ENCODE data around the gene CABP7. TPM values are rescaled to one million over a fixed set of nuclear protein-coding genes. Genes with fewer than 3 reads are reported as not detected.

Gene CABP7
- total RNA-seq, 1 donor from 2014 or later = 0.12 TPM

GRCh38 chr22:29697853-29698598 lies 21.8 kb upstream of the CABP7 start:
- H3K27me3 Mint-ChIP-seq = peaks cover 4% of the 10 kb centered on the region
- no peak for TF ChIP-seq CTCF (IDR thresholded peaks at IDR 0.05; ENCODE audit: unreplicated experiment)
- H3K4me3 Mint-ChIP-seq (ENCODE audit: low read depth) = no peak overlapping the region

GRCh38 chr22:29700206-29700899 lies 19.4 kb upstream of the CABP7 start:
- Mint-ChIP-seq H3K36me3 (ENCODE audit: insufficient read depth) (no peaks in the 10 kb centered on the region), H3K27ac (peak overlapping the region; percentile 20), H3K27me3 (peaks cover 11% of the 10 kb centered on the region), H3K9me3 (ENCODE audit: low read depth) (no peaks in the 10 kb centered on the region), H3K4me3 (ENCODE audit: low read depth) (no peak overlapping the region), H3K4me1 (ENCODE audit: low read depth) (peaks cover 21% of the 10 kb centered on the region)
- TF ChIP-seq CTCF (IDR thresholded peaks at IDR 0.05; ENCODE audit: unreplicated experiment) = no peak
- DNase-seq (ENCODE audit: low spot score, unreplicated experiment) = no peak

More at GRCh38 chr22:29697853-29698598, 21.8 kb upstream of the CABP7 start:
- H3K36me3 Mint-ChIP-seq (ENCODE audit: insufficient read depth) = peaks cover 1% of the 10 kb centered on the region
- DNase-seq (ENCODE audit: low spot score, unreplicated experiment) = no peak
- H3K4me1 Mint-ChIP-seq (ENCODE audit: low read depth) = peaks cover 13% of the 10 kb centered on the region
- H3K27ac Mint-ChIP-seq = peak overlapping the region; percentile 74
- no peaks in the 10 kb centered on the region for H3K9me3 Mint-ChIP-seq (ENCODE audit: low read depth)

DNA sequence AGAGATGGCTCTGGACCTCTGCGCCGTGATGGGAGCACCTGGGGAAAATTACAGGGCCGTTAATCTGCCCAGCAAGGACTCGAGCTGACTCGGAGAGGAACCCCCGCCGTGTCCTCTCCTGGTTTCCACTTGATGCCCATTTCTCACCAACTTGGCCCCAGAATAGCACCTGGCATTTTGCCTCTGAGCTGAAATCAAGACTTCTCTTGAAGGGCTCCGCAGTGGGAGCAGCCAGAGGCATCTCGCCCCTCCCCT lies 19.0 kb upstream of the CABP7 start:
- Mint-ChIP-seq H3K9me3 (ENCODE audit: low read depth) (no peaks in the 10 kb centered on the region), H3K27me3 (peaks cover 11% of the 10 kb centered on the region), H3K4me3 (ENCODE audit: low read depth) (no peak overlapping the region), H3K36me3 (ENCODE audit: insufficient read depth) (no peaks in the 10 kb centered on the region), H3K27ac (peak overlapping the region; percentile 20), H3K4me1 (ENCODE audit: low read depth) (peaks cover 21% of the 10 kb centered on the region)
- no peak for TF ChIP-seq CTCF (IDR thresholded peaks at IDR 0.05; ENCODE audit: unreplicated experiment)
- DNase-seq (ENCODE audit: low spot score, unreplicated experiment) = no peak

DNA sequence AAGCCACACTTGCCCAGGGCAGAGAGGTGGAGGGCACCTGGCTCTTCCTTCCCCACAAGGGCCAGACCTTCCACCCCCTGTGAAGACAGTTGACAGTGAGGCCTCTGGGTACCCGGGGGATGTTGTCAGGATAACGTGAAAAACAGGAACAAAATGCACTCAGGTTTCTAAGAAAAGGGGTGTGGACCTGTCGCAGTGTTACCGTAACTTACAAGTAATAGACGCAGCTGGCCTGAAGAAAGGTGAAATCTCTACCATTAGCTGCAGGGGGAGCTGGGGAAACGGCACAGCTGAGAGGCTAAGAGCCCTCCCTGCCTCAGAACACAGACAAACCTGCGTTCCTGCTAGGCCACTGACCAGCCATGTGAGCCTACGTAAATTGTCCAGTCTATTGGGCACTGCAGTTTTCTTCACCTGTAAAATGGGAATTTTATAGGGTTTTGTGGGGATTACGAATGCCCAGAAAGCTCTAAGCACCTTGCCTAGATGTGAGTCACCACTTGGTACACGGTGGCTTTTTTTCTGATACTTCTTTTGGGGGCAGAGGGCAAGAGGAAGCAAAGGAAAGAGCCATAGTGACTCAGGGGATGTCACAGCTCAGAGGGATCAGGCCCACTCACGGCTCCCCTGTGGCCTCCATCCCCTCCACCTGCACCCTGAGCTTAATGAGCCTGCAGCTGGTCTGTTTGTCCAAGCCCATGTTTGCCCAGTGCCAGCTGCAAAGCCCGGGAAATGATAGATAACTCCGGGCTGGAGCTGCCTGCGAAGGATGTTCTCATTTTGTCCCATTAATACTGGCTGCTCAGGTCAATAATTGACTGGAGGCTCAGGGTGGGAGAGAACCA lies 18.4 kb upstream of the CABP7 start:
- Mint-ChIP-seq H3K4me3 (ENCODE audit: low read depth) (peak overlapping the region; percentile 57), H3K36me3 (ENCODE audit: insufficient read depth) (no peaks in the 10 kb centered on the region), H3K9me3 (ENCODE audit: low read depth) (no peaks in the 10 kb centered on the region), H3K27me3 (peaks cover 11% of the 10 kb centered on the region), H3K27ac (peak overlapping the region; percentile 76), H3K4me1 (ENCODE audit: low read depth) (peaks cover 25% of the 10 kb centered on the region)
- TF ChIP-seq CTCF (IDR thresholded peaks at IDR 0.05; ENCODE audit: unreplicated experiment) = peak; percentile 52
- no peak for DNase-seq (ENCODE audit: low spot score, unreplicated experiment)
